AG04449 (cell line): Measurements from ENCODE around the gene MGAT4B.

Experiments
- CTCF ChIA-PET: fragments of 350-600 bp; formaldehyde crosslinking; extraction: SDS; loops from one replicate; lab custom pipeline; 2021; ENCODE audit warnings: antibody characterized with exemption; lab: Yijun Ruan, JAX
- POLR2A ChIA-PET: fragments of 400-600, 350-600 bp; formaldehyde crosslinking; extraction: SDS; loops from one replicate; lab custom pipeline; 2020; ENCODE audit warnings: antibody characterized with exemption, inconsistent platforms; lab: Yijun Ruan, JAX
- DNase-seq: peaks from one replicate; pipeline ENCODE4 v3.0.0-alpha.2; 2010; ENCODE audit warnings: low read depth, low spot score
- H3K4me3 ChIP-seq: 2 replicates; pipeline ENCODE4 v1.5.1; 2011; ENCODE audit warnings: low read depth, mild to moderate bottlenecking, control low read depth, low read length
- TF ChIP-seq, protein P1 (sequence below): IDR thresholded peaks from one replicate; pipeline ENCODE4 v1.5.1; 2011; ENCODE audit warnings: mild to moderate bottlenecking, moderate library complexity, low read length, control low read depth, inconsistent platforms; ENCODE audit not compliant: insufficient read depth; ENCODE audit errors: missing control alignments

Gene MGAT4B

DNA sequence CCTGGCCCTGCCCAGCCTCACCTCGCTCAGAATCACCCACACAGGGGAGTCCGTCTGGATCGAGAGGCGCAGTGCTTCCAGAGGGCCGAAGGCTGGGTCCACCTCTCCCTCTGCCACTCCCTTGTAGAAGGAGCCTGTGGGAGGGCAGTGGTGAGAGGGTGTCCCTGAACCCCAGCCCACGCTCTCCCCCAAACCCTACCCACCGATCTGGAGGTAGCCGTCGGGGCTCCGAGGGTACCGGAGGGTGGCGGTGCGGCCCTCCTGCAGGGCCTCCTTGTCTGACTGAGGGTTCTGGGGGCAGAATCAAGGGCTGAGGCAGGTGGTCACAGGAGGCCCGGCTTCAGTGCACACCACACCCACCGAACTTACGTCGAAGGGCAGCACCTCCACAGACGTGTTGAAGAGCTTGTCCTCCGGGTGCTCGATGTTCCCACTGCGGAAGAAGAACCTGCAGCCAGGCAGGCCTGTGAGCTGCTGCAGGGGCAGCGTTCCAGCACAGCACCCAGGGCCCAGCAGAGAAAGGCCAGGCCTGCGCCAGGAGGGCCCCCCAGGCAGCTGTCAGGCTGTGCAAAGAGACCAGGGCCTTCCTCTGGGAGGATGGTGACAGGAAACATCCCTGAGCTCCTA is 8.4 kb downstream of the MGAT4B start:
- no peak for DNase-seq
- TF ChIP-seq, protein P1, sequence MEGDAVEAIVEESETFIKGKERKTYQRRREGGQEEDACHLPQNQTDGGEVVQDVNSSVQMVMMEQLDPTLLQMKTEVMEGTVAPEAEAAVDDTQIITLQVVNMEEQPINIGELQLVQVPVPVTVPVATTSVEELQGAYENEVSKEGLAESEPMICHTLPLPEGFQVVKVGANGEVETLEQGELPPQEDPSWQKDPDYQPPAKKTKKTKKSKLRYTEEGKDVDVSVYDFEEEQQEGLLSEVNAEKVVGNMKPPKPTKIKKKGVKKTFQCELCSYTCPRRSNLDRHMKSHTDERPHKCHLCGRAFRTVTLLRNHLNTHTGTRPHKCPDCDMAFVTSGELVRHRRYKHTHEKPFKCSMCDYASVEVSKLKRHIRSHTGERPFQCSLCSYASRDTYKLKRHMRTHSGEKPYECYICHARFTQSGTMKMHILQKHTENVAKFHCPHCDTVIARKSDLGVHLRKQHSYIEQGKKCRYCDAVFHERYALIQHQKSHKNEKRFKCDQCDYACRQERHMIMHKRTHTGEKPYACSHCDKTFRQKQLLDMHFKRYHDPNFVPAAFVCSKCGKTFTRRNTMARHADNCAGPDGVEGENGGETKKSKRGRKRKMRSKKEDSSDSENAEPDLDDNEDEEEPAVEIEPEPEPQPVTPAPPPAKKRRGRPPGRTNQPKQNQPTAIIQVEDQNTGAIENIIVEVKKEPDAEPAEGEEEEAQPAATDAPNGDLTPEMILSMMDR: no peak
- CTCF ChIA-PET: interaction anchor here (0.9 to 3.6 kb wide), 5 partner anchors 21 to 117 kb away, joined by 3 to 19 read pairs (median 8); partner anchors contain the start of gene CBY3
- H3K4me3 ChIP-seq: no peak overlapping the region
- POLR2A ChIA-PET: interaction anchor here (0.6 kb wide), 1 partner anchor 93 kb away, joined by 3 read pairs; no protein-coding TSS in a partner anchor

DNA sequence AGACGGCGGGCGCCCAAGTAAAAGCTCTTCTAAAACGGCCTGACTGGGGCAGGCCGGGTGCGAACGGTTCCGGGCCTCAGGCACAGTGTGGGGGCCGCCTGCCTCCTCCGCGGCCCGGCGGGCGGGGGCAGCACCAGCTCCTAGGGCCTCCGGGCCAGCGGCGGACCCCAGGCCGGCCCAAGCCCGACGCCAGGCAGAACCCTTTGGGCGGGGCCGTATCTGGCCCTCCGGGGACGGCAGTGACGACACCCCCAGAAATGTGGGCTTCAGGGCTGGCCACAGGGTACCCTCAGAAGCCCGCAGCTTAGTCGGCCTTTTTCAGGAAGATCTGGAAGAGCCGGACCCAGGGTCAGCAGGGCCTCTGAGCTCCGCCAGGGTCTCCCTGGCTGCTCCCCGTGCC is 8.9 kb downstream of the MGAT4B start:
- POLR2A ChIA-PET: interaction anchor here (1.3 kb wide), 1 partner anchor 66 kb away, joined by 3 read pairs; no protein-coding TSS in a partner anchor
- no peak overlapping the region for H3K4me3 ChIP-seq
- no peak for DNase-seq
- TF ChIP-seq, protein P1: no peak
- CTCF ChIA-PET: interaction anchor here (0.8 to 4.8 kb wide), 15 partner anchors 7 to 176 kb away, joined by 3 to 29 read pairs (median 6); partner anchors contain the start of genes CBY3, MGAT4B and SQSTM1

DNA sequence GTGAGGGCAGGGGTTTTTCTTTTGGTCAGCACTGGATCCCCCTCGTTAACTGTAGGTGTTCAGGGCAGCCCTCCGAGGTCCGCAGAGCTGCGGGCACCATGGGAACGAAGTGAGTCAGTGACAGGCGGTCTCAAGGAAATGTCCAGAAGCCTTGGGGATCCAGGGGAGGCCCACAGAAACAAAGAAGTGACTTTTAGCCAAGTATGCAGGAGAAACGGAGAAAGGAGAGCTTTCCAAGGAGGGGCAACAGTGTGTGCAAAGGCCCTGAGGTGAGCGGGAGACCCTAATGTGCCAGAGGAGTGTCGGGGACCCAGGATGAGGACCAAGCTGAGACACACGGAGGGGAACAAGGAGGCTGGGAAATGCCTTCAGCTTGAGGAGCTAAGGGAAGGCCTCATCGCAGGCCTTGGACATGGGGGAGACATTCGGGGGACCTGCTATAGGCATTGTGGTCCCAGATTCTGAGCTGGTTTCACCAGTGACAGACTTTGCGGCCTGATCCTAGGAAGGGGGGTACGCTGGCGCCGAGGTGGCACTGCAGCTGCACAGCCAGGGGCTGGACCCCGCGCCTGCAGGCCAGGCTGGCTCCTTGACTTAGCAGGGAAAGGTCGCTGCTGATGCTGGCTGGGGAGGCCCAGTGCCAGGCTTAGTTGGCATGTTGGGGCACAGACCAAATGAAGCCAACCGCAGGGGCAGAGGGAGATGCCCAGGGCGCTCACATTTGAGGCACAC is 9.6 kb downstream of the MGAT4B start:
- CTCF ChIA-PET: interaction anchor here (0.6 to 4.8 kb wide), 28 partner anchors 8 to 175 kb away, joined by 3 to 29 read pairs (median 4); partner anchors contain the start of genes CBY3, MAML1, MGAT4B and SQSTM1
- TF ChIP-seq, protein P1: no peak
- DNase-seq: no peak
- H3K4me3 ChIP-seq: peak overlapping the region; percentile 64; the same call in 1 of the 2 replicates
- POLR2A ChIA-PET: interaction anchor here (0.6 to 1.3 kb wide), 2 partner anchors 25 to 65 kb away, joined by 3 read pairs; no protein-coding TSS in a partner anchor

DNA sequence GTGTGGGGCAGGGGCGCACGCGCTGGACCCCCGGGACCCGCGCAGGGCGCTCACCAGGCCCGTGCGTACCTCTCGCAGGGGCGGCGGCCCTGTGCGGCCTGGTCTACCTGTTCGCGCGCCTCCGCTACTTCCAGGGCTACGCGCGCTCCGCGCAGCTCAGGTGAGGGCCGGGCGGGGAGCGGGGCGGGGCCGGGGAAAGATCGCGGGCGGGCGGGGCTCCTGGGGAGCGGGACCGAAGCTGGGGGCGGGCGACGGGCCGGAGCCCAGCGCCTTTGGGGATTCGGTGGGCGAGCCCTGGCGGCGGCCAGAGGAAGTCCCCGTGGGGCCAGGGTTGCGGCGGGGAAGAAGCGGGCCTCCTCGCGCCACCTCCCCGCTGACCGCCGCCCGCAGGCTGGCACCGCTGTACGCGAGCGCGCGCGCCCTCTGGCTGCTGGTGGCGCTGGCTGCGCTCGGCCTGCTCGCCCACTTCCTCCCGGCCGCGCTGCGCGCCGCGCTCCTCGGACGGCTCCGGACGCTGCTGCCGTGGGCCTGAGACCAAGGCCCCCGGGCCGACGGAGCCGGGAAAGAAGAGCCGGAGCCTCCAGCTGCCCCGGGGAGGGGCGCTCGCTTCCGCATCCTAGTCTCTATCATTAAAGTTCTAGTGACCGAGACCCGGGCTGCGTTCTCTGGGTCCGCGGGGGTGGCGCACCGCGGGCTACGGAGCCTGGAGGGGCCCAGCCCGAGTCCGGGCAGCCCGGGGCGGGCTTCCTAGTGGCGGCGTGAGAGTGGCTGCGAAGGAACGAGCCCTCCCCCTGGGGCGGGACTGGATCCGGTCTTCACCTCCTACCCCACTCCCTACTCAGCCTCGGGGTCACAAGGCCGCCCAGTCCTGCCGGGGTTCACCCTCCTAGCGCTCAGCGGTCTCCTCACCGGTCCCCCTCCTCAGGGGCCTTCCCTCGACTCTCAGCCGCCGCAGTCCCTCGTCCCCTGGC is 10.5 kb downstream of the MGAT4B start:
- POLR2A ChIA-PET: interaction anchor here (0.6 to 1.3 kb wide), 4 partner anchors 9 to 64 kb away, joined by 3 read pairs; no protein-coding TSS in a partner anchor
- H3K4me3 ChIP-seq: peak overlapping the region; percentile 64
- CTCF ChIA-PET: interaction anchor here (0.6 to 4.8 kb wide), 29 partner anchors 8 to 174 kb away, joined by 3 to 29 read pairs (median 4); partner anchors contain the start of genes CBY3, MAML1, MGAT4B and SQSTM1
- TF ChIP-seq, protein P1: peak; percentile 73
- DNase-seq: no peak

DNA sequence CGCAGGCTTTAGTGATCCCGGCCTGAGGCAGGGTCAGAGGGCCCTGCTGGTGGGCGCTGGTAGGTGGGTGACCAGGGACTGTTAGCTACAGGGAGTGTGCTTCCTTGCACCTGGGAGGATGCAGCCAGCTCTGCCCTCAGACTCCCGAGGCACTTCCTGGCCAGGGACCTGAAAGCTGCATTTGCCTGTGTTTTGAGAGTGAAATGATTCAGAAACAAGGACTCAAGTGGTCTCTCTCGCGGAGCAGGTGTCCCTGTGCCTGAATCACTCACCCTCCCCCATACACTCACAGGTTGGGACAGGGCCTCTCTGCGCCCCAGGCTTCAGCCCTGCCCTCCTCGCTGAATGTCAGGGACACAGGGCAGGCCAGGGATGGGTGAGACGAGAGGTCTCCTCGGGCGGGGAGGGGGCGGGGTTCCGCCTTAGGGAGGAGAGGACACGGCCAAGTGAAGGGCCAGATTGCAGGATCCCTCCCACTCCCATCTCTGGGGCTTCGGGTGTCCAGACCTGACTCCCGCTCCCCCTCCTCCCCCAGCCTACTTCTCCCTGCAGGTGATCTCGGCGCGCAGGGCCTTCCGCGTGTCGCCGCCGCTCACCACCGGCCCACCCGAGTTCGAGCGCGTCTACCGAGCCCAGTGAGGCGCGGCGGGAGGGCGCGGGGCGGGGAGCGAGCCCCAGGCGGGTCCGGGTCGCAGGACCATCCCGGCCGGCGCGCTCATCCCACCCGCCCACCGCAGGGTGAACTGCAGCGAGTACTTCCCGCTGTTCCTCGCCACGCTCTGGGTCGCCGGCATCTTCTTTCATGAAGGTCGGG is 11.4 kb downstream of the MGAT4B start:
- CTCF ChIA-PET: interaction anchor here (0.7 to 4.8 kb wide), 15 partner anchors 7 to 92 kb away, joined by 3 to 29 read pairs (median 6); partner anchors contain the start of genes MGAT4B and SQSTM1
- TF ChIP-seq, protein P1: no peak
- H3K4me3 ChIP-seq: peak overlapping the region; percentile 64
- POLR2A ChIA-PET: interaction anchor here (0.7 to 0.9 kb wide), 2 partner anchors 10 to 28 kb away, joined by 3 read pairs; no protein-coding TSS in a partner anchor
- no peak for DNase-seq
